GM04503 (cell line): ENCODE results near the gene ARHGDIA.

Experiments used
- DNase-seq: peaks from one replicate; pipeline ENCODE4 v3.0.0-alpha.2; 2012; ENCODE audit warnings: low read depth

ARHGDIA gene

DNA sequence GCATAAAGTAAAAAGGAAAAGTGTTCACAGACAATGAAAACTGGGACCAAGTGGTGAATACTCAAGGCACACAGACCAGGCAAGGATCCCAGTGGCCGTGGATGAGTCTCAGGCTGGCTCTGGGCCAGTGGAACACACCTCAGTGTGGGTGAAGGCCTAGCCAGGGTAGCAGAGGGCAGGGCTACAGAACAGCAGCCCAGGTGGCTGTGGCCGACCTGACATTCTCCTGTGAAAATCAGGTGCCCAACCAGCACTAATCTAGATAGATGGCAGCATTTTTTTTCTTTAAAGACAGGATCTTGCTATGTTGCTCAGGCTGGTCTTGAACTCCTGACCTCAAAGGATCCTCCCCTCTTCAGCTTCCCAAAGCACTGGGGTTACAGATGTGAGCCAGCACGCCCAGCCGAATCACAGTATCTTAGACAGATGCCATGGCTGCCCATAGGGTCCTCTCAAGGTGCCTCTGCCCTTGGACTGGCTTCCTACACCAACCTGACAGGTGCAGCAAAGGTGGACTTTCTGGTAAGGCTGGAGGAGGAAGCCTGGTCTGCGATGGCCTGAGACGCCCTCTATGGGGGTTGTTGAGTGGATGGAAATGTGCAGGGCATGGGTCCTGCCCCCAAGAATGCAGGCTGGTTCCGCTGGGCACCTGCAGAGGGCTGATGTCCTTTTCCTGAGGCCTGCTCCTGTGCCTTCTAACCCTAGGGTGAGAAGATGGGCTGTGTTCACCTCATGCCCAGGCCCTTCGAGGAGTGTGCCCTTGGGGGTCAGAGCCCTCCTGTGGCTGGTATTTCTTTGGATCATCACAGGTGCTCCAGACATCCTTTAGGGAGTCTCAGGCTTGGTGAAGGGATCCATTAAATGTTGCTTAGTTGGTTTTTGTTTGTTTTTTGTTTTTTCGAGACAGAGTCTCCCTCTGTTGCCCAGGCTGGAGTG, 7.0 kb downstream of the ARHGDIA start:
- DNase-seq = no peak

DNA sequence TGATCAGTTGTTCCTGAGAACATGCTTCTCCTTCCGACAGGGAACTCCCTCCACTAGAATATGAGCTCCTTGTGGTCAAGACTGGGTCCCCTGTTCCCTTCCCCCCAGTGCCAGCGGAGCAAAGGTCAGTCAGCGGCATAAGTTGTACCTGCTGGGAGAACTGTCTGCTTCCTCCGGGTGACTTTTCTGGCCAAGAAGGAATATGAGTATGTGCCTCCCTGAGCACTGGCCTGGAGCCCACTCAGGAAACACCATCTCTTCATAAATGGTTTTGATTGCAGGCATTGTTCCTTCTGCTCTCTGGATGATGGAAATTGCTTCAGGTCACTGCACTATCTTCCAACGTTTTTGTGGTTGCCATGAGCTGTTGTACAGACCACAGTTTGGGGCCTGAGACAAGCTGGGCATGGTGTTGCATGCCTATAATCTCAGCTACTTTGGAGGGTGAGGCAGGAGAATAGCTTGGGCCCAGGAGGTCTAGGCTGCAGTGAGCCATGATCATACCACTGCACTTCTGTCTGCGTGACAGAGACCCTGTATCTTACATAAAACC, 7.9 kb downstream of the ARHGDIA start:
- no peak for DNase-seq

DNA sequence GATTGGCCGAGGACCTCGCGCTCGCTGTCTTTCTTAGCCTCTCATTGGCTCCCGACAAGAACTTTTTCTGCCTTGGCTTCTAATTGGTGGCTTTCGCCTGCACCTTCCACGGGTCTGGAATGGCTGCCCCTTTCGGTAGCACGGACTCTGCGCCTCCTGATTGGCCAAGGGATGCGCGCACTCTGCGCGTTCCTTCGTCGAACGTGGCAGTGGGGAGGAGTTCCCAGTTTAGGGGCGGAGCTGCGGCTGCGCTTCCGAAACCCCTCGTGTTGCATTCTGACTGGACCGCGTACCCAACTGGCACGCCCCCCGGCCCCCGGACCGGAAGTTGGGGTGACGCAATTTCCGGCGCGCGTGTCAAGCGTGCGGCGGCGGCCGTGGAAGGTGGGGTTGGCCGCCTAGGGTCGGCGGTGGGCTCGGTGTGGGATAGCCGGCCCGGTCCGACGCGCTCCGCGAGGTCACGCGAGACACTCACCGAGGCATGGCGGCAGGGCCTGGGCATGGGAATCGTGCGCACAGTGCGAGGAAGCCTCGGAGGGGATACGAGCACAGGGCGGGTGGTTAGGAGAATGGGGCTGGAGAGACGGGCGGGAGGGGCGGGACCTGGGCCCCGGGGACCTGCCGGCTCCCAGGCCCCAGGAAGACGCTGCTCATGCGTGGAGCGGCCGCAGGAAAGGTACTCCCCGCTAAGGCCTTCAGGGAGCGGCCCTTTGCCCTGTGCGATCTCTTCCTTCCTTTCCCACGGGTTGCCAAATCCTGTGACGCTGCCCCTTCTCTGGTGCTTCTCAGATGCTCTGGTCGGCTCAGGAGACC, 10.2 kb downstream of the ARHGDIA start:
- peak; percentile 100 for DNase-seq

DNA sequence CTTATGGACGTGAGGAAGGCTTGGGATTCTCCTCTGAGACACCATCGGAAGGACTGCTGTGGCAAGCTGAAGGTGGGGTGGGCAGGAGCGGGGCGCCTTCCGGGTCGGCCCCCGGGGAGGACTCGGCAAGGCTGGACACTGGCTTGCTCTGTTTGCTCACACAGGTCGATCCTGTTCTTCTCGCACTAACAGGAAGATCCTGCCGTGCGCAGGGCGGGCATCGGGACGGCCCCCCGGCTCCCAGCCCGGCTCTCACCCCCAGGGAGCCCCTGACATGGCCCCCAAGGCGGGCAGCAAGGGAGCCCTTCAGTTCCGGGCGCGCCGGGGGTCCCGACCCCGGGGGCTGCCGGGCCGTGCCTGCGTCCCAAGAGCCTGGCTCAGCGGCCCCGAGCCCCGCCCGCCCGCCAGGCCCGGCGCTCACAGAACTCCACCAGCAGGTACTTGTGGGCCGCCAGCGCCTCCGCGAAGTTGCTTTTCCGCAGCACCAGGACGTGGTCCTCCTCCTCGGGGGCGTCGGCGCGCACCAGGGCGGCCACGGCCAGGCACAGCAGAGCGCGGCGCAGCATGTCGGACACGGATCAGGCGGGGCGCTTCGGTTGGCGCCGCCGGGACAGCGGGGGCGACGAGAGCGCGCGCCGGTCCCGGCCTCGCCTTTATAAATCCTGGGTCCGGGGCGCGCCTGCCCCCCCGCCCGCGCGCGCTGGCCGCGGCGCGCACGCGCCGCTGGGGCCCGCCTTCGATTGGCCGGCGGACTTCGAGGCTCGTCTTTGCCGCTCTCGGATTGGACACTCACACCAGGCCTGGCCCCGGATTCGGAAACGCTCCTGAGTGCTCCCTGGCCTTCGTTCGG, 11.0 kb downstream of the ARHGDIA start, which contains the start of gene P4HB:
TSS of gene P4HB (minus strand) at position 630 of the 850 bp plus-strand sequence. CDS start at position 566, 64 bp downstream.
- DNase-seq = no peak

DNA sequence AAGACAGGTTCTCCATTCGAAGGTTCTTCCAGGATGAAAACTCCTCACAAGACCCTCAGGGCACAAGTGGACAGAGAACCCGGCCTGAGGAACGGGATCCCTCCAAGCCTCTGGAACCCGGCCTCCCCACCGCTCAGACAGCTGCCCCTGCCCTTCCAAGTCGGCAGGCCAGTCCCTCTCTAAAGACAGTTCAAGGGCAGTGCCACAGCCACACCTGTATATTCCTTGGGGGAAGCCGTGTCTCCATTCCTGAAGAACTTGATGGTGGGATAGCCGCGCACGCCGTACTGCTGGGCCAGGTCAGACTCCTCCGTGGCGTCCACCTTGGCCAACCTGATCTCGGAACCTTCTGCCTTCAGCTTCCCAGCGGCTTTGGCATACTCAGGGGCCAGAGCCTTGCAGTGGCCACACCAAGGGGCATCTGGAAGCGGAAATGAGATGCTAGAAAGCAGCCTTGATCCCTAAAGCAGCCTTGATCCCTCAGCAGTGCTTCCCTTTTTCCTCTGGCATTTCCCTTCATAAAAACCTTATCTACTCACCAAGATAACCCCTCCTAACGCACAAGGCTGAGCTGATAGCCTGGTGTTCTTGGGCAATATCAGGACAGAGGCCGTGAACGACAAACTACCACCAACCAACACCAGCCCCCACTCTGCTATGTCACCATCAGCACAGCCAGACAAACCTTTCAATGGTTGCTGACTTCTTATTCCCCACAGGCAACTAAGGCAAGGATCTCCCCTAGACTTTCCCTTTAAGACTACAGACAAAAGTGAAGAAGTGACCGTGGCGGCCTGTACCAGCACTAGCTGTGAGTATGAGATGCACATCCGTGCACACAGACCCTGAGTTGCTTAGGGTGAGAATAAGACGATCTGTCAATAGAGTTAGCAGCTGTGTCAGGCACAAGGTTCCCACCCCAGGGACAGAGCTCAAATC, 11.9 kb downstream of the ARHGDIA start:
- no peak for DNase-seq

DNA sequence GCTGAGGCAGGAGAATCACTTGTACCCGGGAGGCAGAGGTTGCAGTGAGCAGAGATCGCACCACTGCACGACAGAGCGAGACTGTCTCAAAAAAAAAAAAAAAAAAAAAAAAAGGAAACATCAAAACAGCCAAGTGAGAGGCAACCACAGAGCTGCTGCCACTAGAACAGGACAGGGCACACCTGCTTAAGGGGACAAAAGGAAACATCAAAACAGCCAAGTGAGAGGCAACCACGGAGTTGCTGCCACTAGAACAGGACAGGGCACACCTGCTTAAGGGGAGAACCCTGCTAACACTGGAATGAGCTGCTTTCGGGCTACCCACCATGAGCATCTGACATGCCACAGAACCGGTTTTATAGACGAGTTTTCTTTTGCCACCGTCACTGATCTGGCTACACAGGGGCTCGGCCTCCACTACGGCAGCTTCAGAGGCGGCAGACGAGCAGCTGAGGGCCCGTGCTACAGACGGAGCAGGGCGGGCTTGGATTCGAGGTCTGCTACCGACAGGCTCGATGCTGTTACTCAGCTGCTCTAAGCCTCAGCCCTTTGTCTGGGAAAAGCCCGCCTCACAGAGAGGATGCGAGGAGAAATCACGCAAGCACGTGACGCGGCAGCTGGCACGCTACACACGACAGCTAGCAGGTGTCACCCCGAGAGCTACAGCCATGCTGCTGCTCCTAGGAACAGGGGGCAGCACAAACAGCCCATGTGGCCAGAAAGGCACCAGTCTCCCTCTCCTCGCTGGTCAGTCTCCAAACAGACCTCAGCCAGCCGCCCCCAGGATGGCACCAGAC, 12.8 kb downstream of the ARHGDIA start:
- DNase-seq = no peak

DNA sequence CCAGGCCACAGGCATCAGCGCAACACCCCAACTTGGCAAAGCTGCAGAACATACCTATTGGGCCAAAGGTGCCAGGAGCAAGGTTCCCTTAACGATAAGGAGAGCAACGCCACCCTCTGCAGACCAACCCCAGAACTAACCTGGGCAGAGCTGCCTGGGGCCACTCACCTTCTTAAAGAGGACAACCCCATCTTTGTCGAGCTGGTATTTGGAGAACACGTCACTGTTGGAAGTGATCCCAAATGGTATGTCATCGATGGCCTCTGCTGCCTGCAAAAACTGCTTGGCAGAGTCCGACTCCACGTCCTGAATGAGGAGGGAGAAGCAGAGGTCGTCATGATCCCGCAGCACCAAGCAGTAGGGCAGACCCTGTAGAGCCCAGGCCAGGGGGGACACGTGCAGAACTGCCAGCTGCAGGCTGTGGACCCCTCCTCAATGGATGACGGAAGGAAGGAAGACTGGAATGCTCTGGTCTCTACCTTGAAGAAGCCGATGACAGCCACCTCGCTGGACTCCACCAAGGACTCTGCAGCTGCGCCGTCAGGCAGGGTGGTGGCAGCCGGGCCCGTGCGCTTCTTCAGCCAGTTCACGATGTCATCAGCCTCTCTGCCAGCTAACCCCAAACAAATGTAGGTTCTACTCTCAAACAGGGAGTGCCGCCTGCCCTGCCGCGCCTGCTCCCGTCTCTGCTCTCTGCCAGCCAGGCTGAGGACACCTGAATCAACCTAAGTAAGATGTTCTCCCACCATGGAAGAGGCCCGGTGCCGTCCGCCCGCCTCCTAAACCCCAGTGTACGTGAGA, 16.0 kb downstream of the ARHGDIA start:
- DNase-seq = no peak

DNA sequence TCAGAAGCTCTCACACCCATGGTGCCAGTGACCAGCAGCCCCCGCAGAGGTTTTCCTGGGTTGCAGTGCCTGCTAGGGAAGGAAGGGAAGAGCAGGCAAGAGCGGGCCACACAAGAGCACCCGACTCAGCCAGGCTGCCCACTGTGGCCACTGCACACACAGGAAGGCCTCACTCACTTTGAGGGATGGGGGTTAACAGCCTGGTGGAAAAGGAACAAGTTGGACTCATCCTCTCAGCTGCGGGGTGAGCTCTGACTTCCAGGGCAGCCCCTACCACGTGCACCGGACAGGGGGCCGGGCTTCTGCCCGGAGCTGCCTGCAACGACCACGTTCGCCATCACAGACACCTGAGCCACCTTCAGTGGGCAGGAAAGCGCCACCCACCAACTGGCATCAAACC, 18.9 kb downstream of the ARHGDIA start:
- DNase-seq = no peak

DNA sequence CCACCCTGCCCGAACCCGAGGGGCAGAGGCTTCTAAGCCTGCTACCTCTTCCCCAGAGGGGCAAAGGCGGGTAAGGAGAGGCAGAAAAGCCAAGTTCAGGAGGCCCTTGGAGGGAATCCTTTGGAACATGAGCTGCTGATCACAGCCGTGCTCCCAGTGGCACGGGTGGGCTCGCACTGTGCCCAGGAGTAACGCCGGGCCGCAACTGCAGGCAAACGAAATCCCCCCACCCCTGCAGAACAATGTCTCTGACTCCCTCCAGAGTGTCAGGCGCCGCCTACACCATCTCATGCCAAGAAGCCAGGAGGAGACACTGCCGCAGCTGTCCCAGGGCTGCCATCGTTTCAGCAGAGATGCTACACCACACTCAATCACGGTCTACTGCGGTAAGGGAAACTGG, 19.7 kb downstream of the ARHGDIA start:
- no peak for DNase-seq

DNA sequence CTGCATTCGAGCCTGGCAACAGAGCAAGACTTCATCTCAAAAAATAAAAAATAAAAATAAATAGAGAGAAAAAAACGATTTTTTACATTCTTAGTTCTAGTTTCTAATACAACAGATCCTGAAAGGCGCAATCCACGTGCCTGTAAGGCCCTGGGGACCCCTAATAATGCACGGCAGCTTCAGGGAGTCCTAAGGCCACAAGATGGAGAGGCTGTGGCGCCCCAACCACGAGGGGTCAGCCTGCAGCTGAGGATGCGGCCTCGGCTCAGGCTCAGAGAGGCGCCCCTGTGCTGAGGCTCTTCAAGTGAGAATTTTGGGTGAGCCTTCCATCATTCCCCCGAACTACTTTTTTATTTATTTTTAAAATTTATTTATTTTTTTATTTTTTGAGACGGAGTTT, 21.7 kb downstream of the ARHGDIA start:
- no peak for DNase-seq

DNA sequence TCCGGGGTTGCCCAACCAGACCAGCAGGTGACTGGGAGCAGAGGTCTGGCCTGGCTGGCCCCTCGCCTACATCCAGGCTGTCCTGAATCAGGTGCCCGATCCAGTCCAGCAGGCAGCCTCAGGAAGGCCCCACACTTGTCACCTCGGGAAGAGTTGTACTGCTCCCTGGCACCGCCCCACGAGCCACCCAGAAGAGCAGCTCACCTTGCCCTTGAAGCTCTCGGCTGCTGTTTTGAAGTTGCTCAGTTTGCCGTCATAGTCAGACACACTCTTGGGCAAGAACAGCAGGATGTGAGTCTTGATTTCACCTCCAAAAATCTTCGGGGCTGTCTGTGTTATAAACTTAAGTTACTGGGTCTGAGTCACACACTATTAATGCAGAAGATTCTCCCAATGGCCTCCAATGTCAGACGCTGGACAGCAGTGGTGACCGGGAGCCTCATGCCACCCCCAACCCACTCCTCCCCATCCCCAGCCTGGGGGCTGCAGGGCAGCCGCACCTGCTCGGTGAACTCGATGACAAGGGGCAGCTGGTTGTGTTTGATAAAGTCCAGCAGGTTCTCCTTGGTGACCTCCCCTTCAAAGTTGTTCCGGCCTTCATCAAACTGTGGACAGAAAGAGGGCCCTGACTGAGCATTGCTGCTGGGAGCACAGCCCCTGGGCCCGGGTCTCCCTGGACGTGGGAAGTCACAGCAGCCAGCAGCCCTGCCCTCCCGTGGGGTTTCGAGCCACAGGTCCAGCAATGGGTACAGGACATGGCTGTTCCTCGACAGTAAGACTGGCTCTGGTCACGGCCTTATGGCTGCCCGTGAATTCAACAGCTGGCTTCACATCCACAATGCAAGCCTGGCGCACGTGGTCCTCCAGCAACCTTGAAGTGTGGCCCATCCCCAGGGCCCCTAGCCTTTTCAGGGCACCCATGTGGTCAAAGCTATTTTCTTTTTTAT, 24.1 kb downstream of the ARHGDIA start:
- no peak for DNase-seq

DNA sequence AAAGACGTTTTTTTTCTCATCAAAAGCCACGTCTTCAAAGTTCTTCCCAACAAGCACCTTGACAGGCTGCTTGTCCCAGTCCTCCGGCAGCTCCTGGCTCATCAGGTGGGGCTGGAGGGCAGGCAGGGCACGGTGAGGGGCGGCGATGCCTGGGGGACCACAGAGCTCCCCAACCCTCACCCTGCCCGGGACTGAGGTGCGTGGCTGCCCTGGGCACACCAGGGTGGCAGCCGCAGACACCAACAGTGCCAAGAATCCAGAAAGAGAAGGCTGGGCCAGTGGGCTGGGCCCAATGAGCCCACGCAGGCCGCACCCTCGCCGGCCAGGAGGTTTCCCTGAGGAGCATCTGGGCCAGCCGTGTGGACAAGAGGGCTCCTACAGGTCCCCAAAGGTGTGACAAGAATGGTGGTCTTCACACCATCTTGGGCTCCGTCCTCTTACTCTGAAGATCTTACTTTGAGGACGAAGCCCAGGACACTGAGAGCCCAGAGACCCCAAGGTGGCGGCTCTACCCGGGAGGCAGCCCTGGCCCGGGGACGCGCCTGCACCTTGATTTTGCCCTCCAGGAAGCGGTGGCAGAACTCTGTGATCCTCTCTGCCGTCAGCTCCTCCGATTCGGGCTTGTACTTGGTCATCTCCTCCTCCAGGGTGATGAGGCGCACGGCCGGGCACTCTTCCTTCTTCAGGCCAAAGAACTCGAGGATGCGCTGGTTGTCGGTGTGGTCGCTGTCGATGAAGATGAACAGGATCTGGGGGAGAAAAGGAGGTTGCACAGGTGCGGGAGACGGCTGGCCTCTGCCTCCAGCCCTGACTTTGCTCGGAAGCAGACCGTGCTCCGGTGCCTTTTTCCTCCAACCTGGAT, 25.0 kb downstream of the ARHGDIA start:
- DNase-seq = no peak

DNA sequence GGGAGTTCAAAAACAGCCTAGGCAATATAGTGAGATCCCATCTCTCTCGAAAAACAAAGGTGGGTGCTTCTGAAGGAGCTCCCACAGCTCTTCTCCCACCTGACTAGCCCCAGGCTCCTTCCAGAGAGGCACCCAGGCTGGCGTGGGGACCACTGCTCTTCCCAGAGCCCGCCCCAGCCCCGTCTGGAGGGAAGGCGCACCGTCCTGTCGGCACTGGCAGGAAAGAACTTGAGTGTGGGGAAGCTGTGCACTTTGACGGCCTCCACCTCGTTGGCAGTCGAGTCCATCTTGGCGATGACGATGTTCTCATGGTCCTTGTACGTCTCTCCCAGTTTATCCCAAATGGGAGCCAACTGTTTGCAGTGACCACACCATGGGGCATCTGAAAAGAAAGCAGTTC, 25.8 kb downstream of the ARHGDIA start:
- no peak for DNase-seq

DNA sequence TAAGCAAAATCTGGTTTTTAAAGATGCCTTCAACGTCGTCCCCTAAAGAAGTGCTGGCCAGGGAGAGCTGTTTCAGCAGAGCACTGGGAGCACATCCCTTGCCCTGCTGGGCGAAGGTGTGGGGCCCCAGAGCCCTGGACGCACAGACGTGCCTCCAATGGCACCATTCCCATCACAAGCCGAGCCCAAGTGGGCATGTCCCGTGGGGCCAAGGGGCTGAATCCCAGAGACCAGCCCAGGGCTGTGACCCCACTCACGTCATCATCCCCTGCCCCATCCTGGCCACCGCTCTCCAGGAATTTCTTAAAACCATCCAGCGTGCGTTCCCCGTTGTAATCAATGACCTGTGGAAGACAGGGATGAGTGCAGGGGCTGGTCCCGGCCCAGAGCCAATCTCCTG, 26.2 kb downstream of the ARHGDIA start:
- no peak for DNase-seq

DNA sequence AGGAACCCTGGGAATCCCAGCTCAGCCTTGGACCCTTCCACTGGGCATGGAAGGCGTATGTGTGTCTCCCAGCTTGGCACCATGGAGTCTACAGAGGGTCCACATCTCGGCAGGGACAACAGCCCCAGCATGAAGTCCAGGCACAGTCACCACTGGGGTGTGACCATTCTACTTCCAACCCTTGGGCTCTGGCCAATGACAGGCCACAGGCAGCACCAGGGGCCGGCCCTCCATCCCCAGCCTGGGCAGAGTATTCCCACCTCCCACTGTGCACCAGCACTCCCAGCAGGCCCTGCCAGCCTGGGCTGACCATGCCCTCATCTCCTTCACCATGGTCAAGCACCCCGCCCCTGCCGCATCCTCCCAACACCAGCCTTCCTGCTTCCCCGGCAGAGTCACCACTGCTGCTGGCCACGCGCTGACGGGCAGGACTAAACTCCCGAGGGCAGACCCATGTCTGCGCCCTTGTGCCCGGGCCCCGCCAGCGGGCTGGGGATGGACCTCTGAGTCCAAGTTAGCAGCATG, 26.7 kb downstream of the ARHGDIA start:
- DNase-seq = no peak

DNA sequence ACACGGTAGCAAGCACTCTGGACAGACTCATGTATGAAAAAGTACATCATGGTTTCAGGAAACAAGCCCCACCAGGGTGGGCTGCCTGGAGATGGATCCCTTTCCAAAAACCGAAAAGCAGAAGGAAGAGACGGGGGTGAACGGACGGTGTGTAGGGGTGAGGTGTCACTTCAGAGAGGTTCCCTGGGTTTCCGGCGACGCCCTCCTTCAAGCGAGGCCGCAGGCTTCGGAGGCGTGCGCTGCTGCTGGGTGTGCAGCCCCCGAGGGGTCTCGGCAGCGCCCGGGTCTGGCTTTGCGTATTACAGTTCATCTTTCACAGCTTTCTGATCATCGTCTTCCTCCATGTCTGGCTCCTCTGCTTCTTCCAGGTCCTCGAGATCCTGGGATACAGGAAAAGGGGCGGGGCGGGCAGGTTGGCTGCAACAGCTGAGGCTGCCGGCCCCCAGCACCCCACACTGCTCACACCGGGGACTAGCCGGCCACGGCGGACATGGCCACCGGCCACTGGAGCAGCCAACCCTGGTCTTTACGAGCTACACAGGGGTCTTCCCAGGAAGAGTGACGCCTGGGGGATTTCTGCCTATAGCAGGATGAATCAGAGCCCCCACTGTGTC, 27.3 kb downstream of the ARHGDIA start:
- no peak for DNase-seq
